Mesothelial cell of epicardium (in vitro differentiated cells): ENCODE data around the gene ELMOD3. TPM values are rescaled to one million over a fixed set of nuclear protein-coding genes. Genes with fewer than 3 reads are reported as not detected.

Experiments
- DNase-seq, 2 experiments: peaks; one replicate each; pipeline ENCODE4 v3.0.0; 2021; ENCODE audit warnings: low spot score in 2 of 2; ENCODE audit not compliant: unreplicated experiment in 2 of 2
- H3K27ac Mint-ChIP-seq: 2 replicates; pipeline ENCODE4 v1.8.0; 2021; ENCODE audit warnings: mixed read lengths
- H3K27me3 Mint-ChIP-seq: 2 replicates; pipeline ENCODE4 v1.8.0; 2021; ENCODE audit warnings: low read depth, mixed read lengths
- H3K36me3 Mint-ChIP-seq: 2 replicates; pipeline ENCODE4 v1.8.0; 2021; ENCODE audit warnings: mixed read lengths
- H3K4me1 Mint-ChIP-seq: 2 replicates; pipeline ENCODE4 v1.8.0; 2021; ENCODE audit warnings: mixed read lengths
- H3K4me3 Mint-ChIP-seq: 2 replicates; pipeline ENCODE4 v1.8.0; 2021; ENCODE audit warnings: mild to moderate bottlenecking, moderate library complexity, mixed read lengths
- H3K9me3 Mint-ChIP-seq: 2 replicates; pipeline ENCODE4 v1.8.0; 2021; ENCODE audit warnings: mixed read lengths
- CTCF ChIP-seq: fragments of 200-600 bp; sonication (generic); IDR thresholded peaks from one replicate; pipeline ENCODE4 v1.5.0; 2021; ENCODE audit warnings: antibody characterized with exemption; ENCODE audit not compliant: unreplicated experiment
- total RNA-seq: library from RNA; stranded (reverse); gene quantifications from 3 replicates; pipeline ENCODE4 v1.2.1, GENCODE V29; 2021

The ELMOD3 gene
- total RNA-seq, 1 donor from 2014 or later: 24.5 TPM

GRCh38 chr2:85425588-85425987 lies 71.0 kb downstream of the ELMOD3 start:
- no peak for TF ChIP-seq CTCF
- Mint-ChIP-seq H3K36me3 (no peaks in the 10 kb centered on the region), H3K27ac (no peak overlapping the region), H3K4me3 (no peak overlapping the region), H3K27me3 (no peaks in the 10 kb centered on the region), H3K9me3 (no peaks in the 10 kb centered on the region), H3K4me1 (peaks cover 13% of the 10 kb centered on the region)
- DNase-seq: no peak

- Mint-ChIP-seq H3K4me1 (peaks cover 10% of the 10 kb centered on the region), H3K27me3 (no peaks in the 10 kb centered on the region), H3K27ac (no peak overlapping the region), H3K36me3 (no peaks in the 10 kb centered on the region), H3K4me3 (no peak overlapping the region), H3K9me3 (no peaks in the 10 kb centered on the region)
- no peak for TF ChIP-seq CTCF
- DNase-seq: no peak
These were observed 72.8 kb downstream of the ELMOD3 start for GRCh38 chr2:85427300-85427835.

- peaks cover 11% of the 10 kb centered on the region for H3K4me1 Mint-ChIP-seq
- H3K9me3 Mint-ChIP-seq: no peaks in the 10 kb centered on the region
- H3K27me3 Mint-ChIP-seq: no peaks in the 10 kb centered on the region
- H3K27ac Mint-ChIP-seq: no peak overlapping the region
- H3K4me3 Mint-ChIP-seq: no peak overlapping the region
- DNase-seq: no peak
- TF ChIP-seq CTCF: no peak
- no peaks in the 10 kb centered on the region for H3K36me3 Mint-ChIP-seq
These were observed 73.8 kb downstream of the ELMOD3 start for GRCh38 chr2:85428343-85428881.

- no peak for DNase-seq
- no peak for TF ChIP-seq CTCF
- H3K4me1 Mint-ChIP-seq: peaks cover 17% of the 10 kb centered on the region
- no peaks in the 10 kb centered on the region for H3K36me3 Mint-ChIP-seq
- no peaks in the 10 kb centered on the region for H3K9me3 Mint-ChIP-seq
- H3K27ac Mint-ChIP-seq: no peak overlapping the region
- H3K27me3 Mint-ChIP-seq: no peaks in the 10 kb centered on the region
- H3K4me3 Mint-ChIP-seq: no peak overlapping the region
These were observed 74.8 kb downstream of the ELMOD3 start for GRCh38 chr2:85429213-85429923.

GRCh38 chr2:85429924-85430289 lies 75.3 kb downstream of the ELMOD3 start:
- TF ChIP-seq CTCF: no peak
- Mint-ChIP-seq H3K27me3 (no peaks in the 10 kb centered on the region), H3K9me3 (no peaks in the 10 kb centered on the region), H3K4me3 (no peak overlapping the region), H3K36me3 (no peaks in the 10 kb centered on the region), H3K4me1 (peaks cover 17% of the 10 kb centered on the region), H3K27ac (no peak overlapping the region)
- no peak for DNase-seq
